GM12872 (cell line): ENCODE data around the gene MAPKAP1.

Source experiments
- CTCF ChIP-seq: IDR thresholded peaks from 3 replicates; pipeline ENCODE4 v1.5.1; 2011; ENCODE audit warnings: low read depth, mild to moderate bottlenecking, low read length, moderate library complexity; ENCODE audit not compliant: insufficient read depth

Gene MAPKAP1

GRCh38 chr9:125683486-125683885, 23.5 kb downstream of the MAPKAP1 start:
- no peak for TF ChIP-seq CTCF

- TF ChIP-seq CTCF = no peak
Observed at GRCh38 chr9:125682340-125682739, 24.7 kb downstream of the MAPKAP1 start.

DNA sequence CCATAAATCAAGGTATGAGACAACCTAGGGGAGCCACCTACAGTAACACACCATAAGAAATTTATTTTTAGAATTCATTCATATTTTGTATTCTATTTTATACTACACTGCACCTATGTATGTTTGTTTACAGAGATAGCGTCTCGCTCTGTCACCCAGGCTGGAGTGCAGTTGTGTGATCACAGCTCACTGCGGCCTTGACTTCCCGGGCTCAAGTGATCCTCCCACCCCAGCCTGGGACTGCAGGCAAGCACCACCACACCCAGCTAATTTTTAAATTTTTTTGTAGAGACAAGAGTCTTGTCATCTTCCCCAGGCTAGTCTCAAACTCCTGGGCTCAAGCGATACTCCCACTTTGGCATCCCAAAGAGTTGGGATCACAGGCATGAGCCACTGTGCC, 25.4 kb downstream of the MAPKAP1 start:
- TF ChIP-seq CTCF = no peak

DNA sequence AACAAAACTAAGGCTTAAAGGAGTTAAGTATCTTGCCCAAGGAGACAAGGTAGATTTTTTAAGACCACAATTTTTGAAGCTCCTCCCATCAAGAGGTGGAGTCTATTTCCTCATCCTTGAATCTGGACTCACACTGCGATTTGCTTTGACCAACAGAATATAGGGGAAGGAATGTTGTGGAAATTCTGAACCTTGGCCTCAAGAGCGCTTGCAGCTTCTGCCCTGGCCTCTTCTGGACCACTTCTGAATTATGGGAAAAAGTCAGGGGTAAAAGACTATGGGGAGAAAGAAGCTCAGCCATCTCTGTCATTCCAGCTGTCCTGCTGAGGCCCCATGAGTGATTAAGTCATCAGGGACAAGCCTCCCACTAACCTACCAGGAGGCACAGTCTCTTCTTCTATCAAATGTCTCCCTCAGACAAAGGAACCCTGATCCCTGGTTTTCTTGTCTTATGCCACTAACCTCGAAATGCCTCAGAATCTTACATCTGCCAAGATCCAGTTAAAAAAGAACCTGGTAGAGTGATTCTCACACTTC, 25.9 kb downstream of the MAPKAP1 start:
- no peak for TF ChIP-seq CTCF

GRCh38 chr9:125680445-125680844, 26.6 kb downstream of the MAPKAP1 start:
- TF ChIP-seq CTCF = no peak

GRCh38 chr9:125679597-125680189, 27.3 kb downstream of the MAPKAP1 start:
- no peak for TF ChIP-seq CTCF

GRCh38 chr9:125674981-125675973, 31.7 kb downstream of the MAPKAP1 start:
- no peak for TF ChIP-seq CTCF
